GM19239 (cell line): ENCODE results near the gene NLRC5.
"Not testable (repeated sequence)": the region's sequence is repeated elsewhere in the genome, so short reads cannot be mapped to it uniquely, and the experiment has no call there.

Source experiments
- DNase-seq: peaks from one replicate; pipeline ENCODE4 v3.0.0; 2011; ENCODE audit warnings: low spot score; ENCODE audit not compliant: insufficient read length
- FAIRE-seq: peaks from 2 replicates; lab custom pipeline; 2011; peaks lifted over from hg19 to GRCh38; lab: Jason Lieb, UNC

The NLRC5 gene

DNA sequence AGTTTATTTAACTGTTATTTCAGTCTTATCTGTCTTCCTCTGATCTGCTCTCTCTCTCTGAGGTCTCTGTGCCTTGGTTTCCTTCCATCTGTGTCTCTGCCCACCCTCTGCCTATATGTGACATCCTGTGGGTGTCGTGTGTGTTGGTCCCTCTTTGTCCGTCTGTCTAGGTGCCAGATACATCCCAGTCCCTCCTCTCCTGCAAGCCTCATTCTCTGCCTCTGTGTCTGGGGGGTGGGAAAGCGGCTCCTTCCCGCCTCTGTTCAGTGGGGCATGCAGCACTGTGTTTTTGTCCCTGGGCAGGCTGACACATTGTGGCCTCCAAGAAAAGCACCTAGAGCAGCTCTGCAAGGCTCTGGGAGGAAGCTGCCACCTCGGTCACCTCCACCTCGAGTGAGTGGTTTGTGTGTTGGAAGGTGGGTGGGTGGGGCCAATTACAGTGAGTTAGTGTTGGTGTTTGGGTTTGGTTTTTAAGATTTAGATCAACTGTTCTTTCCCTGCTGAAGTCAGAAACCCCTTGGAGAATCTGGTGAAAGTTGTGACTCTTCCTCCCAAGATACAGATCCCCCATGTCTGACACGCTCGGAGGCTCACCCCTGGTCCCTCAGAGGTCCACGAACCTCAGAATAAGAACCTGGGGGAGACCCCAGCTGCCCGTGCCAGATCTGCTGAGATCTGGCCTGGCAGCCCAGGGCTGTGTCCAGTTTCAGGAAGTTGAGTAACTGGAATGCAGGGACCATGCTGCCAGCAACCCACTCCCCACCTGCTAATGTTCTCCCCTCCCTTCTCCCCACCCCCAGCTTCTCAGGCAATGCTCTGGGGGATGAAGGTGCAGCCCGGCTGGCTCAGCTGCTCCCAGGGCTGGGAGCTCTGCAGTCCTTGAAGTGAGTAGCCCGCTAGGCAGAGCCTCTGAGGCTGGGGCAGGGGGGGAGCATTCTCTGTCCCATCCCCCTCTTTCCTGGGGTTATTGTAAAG lies 52.1 kb downstream of the NLRC5 start:
- FAIRE-seq (no peak), DNase-seq (no peak)

DNA sequence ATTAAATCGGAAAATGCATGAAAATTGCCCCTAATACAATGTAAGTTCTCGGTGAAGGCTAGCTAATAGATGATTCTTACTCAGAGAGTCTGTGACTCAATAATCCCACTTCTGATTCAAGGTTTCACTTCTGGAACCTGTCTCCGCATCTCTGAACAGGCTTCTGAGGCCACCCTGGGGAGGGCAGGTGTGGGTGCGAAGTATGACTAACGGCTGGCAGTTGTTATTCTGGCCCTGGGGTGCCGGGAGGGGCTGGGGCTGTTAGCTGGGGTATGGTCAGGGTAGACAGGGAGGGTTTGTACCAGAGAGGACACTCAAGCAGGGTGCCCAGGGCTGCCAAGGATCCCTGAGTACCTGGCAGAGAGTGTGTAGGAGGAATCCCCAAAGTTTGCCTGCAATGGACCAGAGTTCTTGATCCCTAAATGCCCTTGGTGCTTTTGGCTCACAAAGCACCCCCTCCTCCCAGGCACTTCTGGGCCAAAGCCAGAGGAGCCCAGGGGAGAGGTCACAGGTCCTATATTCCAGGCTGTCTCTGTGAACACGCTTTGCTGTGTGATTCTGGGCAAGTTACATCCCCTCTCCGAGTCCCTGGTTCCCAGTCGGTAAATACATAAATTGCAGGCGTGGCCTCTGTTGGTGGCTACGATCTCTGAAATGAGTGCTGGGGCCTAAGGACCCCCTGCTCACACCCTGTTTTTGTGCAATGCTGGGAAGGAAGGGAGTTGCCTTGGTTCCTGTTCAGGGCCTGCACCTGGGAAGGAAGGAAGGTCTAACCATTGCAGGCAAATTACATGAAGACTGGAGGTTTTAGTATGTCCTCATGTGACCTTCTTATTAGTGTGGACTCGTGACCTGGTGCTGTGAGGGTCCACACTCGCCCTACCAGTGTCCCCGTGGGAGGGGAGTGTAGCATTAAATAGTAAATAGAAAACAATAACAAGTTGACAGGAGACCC lies 53.1 kb downstream of the NLRC5 start:
- peak; percentile 60 for DNase-seq
- FAIRE-seq: peak; percentile 99

DNA sequence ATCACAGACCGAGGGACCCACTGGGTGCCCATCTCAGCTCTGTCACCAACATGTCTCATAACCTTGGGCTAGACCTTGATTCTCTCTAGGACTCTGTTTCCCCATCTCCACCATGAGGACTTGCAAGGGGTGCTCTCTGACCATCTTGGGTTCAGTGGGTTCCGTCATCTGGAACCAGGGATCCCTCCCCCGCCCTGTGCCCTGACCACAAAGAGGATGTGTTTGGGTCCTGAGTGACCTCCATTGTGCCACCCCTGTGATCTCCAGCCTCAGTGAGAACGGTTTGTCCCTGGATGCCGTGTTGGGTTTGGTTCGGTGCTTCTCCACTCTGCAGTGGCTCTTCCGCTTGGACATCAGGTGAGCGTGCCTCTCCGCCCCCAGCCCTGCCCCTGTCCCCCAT lies 53.9 kb downstream of the NLRC5 start:
- DNase-seq (no peak), FAIRE-seq (no peak)

DNA sequence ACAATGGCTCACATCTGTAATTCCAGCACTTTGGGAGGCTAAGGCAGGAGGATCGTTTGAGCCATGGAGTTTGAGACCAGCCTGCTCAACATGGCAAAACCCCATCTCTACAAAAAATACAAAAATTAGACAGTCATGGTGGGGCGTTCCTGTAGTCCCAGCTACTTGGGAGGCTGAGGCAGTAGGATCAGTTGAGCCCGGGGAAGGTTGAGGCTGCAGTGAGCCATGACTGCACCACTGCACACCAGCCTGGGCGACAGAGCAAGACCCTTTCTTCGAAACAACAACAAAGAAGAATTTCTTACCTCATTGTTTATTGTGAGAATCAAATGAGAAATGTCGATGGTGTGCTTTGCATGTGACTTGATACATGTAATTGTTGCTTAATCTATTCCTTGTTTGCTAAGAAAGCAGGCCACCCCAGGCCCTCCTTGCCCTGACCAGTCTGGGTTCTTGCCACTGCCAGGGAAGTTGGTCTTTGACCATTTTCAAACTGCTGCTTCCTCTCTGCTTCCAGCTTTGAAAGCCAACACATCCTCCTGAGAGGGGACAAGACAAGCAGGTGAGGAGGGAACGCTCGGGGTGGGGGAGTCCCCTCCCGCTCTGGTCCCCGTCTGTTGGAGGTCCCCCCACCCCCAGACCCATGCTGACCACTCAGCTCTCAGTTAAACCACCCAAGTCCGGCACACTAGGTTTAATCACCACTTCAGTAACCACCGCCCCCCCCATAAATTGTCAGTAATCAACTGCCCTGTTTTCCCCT lies 55.8 kb downstream of the NLRC5 start:
- FAIRE-seq (peak; percentile 84), DNase-seq (no peak)

DNA sequence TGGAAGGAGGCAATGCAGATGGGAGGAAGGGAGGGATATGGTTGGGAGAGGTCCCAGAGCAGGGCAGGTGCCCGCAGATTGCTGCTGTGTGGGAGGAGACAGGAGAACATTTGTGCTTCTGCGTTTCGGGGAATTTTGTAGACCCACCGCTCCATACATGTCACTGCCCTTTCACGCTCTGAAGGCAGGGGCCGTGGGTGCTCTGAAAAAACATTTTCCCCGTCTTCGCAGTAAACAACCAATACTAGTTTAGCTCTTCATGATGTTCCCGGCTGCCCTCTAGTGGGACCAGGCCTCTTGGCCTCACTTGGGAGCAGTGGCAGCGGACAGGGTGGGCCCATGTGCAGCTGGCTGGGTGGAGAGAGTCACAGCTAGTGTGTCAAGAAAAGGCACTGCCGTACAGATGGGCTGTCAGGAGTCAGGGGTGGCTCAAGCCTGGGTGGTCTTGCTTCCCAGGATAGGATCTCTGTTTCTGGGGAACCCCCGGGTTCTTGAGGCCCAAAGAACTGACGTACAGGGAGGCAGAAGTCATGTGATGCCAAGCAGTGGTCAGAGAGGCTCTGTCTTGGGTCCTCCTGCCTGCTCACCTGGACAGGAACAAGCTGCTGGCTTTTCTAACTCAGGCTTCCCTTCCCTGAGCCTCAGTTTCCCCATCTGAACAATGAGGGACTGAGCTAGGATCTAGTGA lies 56.5 kb downstream of the NLRC5 start:
- FAIRE-seq (peak; percentile 96), DNase-seq (peak; percentile 40)

DNA sequence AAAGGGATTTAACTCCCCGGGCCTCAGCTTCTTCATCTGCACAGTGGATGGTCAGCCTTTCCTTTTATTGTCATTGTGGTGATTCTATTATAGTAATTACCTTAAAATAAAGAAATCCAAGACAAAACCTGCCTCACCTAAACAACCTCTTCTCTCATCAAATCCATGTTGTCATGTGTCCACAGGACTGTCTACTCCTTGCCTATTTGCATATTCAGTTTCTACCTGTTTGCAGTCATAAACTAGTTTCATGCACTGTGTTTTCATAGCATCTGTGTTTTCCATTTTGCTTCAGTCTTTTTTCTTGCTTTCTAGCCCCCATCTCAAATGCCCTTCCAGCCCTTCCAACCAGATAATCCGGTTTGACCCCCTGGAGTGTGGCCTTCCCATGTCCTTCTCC lies 58.7 kb downstream of the NLRC5 start:
- no peak for DNase-seq

DNA sequence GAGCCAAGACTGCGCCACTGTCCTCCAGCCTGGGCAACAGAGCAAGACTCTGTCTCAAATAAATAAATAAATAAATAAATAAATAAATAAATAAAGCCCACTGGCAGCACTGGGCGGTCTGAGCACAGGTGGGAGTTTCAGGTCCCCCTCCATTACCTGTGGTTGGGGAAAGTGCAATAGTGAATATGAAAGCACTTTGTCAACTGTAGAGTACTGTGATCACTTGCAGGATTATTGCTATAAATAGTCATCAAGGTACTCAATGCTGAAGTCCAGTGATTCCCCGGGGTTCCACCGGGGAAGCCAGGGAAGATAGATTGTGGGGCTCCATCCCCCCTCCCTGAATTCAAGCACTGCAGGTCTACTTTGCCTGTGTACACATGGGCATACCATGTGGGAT lies 60.3 kb downstream of the NLRC5 start:
- FAIRE-seq (peak; percentile 91), DNase-seq (peak; percentile 59)

More for the DNA sequence above, 58.7 kb downstream of the NLRC5 start:
- FAIRE-seq: peak; percentile 96

DNA sequence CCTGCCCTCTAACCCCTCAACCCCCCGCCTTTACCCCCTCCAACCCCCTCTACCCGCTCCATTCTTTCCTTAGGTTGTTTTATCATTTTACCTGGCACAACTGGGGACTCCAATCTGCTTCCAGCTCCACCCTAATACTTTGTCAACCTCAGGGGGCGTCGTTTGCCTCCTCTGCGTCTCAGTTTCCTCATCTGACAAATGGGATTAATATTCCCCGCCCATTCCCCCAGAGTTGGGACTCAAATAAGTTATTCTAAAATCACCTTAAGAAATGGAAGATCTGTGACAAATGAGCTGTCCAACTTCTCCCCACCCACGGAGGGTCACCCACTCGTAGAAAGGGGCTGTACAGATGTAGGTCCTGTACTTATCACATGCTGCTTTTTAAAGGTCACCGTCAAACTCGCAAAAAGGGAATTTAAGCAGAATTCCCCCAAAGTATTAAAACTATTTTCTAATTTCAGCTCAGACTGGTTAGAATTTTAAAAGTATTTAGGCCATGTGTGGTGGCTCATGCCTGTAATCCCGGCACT lies 62.4 kb downstream of the NLRC5 start:
- FAIRE-seq (no peak), DNase-seq (no peak)

DNA sequence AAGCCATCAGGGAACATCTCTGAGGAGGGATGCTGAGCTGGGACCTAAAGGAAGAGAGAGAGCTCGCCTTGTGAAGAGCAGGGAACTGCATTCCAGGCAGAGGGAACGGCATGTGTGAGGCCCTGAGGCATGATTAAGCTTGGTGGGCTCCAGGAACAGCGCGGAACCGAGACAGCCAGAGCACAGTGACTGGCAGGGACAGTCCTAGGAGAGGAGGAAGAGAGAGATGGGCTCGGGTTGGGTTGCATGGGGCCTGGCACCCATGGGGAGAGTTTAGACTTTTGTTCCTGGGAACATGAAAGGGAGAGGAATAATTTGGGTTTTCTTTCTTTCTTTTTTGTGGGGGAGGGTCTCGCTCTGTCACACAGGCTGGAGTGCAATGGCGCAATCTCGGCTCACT lies 63.8 kb downstream of the NLRC5 start:
- DNase-seq (no peak), FAIRE-seq (no peak)

DNA sequence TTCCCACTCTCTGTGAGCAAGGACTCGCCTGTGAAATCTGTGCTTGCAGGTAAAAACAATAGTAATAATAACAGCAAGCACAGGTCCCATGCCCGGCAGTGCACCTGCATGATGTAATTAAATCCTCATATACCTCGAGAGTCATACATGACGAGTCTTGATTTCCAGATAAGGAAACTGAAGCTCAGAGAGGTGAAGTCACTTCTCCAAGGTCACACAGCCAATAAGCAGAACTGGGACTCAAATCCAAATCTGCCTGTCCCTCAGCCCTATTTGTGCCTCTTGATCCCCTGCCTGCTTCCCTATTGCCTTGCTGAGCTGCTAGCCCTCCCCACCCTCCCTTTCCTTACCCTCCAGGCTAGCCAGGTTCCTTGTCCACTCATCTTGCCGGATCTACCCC lies 65.0 kb downstream of the NLRC5 start:
- DNase-seq (no peak), FAIRE-seq (no peak)

DNA sequence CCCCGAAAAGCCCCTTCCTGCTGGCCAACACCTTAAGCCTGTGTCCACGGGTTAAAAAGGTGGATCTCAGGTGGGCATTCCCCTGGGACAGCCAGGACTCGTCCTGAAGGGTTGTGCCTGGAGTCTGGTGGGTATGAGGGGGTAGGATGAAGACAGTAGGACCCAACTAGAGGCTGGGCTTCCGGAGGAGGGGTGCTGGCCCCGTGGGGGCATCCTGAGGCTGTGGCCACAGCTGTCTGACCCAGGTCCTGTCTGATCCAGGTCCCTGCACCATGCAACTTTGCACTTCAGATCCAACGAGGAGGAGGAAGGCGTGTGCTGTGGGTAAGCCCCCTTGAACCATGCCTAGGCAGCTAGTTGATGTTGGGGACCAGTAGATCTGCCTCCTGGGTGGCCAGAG lies 65.4 kb downstream of the NLRC5 start:
- FAIRE-seq: no peak
- no peak for DNase-seq

DNA sequence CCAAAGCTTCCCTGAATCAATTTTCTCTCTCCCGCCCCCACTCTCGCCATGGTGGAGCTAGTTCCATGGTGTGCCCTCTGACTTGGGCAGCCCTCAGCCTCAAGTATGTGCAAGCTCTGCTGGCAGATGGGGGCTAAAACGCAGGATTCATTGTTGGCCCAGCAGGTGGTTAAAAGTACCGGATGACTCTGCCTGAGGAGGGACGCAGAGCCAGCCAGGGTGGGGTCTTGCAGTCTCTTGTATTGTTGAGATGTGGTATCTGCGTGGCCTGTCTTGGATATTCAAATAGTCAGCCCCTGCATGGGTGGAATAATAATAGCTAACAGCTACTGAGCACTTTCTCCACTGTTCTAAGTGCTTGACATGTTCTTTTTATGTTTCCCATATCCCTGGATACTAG lies 66.3 kb downstream of the NLRC5 start:
- DNase-seq (no peak), FAIRE-seq (no peak)

DNA sequence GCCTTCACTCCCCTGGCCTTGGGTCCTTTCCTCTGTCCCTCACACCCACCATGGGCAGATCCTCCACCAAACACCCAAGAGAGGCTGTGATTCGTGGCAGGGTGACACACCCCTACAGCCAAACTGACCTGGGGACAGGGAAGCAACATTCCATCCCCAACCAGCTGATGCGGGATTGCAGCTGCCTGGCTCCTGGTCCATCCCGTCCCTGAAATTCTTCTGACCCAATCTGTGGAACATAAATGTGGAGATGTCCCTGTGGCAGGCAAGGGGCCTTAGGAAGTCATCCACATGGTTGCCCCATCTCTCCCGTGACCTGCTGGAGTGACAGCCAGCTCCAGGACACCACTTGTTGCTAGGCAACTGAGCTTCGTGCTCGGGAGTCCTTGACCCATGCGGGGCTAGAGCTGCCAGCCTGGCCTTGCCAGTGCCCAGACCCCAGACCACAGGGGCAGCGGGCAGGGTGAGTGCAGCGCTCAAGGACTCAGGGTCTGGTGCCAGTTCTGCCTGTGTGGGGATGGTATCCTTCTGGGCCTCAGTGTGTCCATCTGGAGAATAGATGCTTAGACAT lies 69.0 kb downstream of the NLRC5 start:
- no peak for DNase-seq
- FAIRE-seq: no peak

DNA sequence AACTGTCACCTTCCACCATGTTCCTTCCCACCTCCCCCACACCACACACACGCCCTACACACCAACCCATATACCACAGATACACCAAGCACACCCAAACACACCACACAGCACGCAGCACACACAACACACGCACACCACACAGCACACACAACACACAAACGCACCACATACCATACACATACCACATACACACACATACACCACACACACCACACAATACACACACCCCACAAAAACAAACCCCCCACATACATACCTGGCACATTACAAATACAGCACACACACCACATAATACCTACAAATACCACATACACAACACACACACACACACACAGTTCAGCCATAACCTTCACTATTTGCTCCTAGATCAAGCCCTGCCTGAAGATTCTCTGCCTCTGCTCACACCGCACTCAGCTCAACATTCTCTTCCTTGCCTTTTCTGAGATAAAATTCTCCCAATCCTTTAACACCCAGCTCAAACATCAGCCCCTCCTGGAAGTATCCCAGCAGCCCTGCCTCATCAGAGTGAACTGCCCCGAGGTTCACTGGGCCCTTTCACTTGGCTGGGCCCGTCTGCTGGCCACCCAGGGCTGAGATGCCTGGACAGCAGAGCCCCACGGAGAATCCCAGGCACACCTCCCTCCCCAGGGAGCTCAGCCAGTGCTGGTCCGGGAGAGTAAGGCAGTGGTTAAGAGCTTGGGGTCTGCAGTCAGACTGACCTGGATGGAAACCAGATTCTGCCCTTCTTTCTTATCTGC lies 71.1 kb downstream of the NLRC5 start:
- DNase-seq (no peak), FAIRE-seq (no peak)

DNA sequence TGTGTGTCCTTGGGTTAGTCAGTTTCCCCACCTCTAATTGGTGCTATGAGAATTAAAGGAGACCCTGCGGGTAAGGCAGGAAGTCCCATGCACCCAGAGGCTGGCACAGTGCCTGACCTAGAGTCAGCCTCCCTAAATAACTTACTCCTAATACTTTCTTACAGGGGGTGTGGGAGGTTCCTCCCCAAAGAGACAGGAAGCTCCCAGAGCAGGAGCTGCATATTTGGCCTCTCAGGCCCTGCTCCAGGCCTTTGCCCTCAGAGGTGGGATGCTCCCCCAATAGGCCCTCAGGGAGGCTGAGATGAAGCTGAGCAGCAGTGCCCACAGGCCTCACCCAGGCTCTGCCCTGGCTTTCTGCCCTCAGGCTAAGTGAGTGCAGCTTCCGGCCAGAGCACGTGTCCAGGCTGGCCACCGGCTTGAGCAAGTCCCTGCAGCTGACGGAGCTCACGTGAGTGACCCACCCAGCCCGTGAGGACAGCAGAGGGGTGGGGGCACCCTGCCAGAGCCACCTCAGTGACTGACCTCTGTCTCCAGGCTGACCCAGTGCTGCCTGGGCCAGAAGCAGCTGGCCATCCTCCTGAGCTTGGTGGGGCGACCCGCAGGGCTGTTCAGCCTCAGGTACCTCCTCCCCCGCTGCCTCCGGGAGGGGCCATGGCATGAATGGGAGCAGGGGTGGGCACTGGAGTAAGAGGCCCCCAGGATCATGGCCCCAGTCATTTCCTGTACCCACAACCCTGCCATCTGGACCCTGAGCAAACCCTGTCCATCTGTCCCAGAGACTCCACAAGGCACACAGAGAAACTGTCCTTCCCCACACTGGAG lies 71.9 kb downstream of the NLRC5 start:
- no peak for FAIRE-seq

DNA sequence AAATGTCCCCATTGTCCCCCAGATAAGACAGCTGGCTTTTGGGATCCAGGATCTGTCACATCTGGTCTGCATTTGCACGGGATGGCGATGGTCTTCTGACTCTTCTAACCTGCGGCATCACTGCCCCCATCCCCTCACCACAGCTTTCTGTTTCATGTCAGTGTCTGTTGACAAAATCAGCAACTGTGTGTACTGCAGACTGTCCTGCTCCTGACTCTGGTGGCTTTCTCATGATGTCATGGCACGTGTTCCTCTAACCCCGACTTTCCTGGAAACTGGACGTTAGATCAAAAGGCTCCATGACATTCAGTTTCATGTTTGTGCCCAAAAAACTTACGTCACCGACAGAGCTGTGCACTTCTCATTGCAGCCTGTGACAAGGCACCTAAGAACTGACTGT lies 73.0 kb downstream of the NLRC5 start:
- FAIRE-seq: no peak
- DNase-seq: no peak

More for the DNA sequence above, 71.9 kb downstream of the NLRC5 start:
- DNase-seq: no peak

DNA sequence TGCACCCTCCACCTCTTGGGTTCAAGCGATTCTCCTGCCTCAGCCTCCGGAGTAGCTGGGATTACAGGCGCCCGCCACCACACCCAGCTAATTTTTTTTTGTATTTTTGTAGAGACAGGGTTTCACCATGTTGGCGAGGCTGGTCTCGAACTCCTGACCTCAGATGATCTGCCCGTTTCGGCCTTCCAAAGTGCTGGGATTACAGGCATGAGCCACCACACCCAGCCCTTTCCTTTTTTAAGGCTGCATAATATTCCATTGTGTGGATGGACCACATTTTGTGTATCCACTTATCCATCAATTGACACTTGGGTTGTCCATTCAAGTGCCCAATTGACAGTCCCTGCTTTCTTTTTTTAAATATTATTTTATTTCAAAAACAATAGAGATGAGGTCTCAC lies 73.8 kb downstream of the NLRC5 start:
- FAIRE-seq, DNase-seq: not testable (repeated sequence)
